ENCODE measurements around the gene PRR14L.

Gene PRR14L

DNA sequence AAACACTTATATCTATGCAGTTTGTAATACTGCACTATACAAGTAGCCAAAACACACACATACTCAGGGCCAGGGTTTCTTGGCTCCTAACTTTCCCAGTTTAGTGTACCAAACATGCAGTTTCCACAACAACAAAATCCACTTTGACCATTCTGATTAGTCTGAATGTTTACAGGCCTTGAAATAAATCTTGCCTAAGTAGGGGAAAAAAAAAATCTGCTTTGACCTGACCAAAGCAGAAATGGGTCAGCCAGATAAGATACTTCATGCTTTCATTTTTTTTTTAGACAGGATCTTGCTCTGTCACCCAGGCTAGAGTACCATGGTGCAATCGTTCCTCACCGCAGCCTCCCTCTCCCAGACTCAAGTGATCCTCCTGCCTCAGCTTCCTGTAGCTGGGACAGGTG, 10.1 kb downstream of the PRR14L start:
- H3K4me3 ChIP-seq (ENCODE audit: low read depth, low read length), result no peak overlapping the region
- TF ChIP-seq, protein P1, sequence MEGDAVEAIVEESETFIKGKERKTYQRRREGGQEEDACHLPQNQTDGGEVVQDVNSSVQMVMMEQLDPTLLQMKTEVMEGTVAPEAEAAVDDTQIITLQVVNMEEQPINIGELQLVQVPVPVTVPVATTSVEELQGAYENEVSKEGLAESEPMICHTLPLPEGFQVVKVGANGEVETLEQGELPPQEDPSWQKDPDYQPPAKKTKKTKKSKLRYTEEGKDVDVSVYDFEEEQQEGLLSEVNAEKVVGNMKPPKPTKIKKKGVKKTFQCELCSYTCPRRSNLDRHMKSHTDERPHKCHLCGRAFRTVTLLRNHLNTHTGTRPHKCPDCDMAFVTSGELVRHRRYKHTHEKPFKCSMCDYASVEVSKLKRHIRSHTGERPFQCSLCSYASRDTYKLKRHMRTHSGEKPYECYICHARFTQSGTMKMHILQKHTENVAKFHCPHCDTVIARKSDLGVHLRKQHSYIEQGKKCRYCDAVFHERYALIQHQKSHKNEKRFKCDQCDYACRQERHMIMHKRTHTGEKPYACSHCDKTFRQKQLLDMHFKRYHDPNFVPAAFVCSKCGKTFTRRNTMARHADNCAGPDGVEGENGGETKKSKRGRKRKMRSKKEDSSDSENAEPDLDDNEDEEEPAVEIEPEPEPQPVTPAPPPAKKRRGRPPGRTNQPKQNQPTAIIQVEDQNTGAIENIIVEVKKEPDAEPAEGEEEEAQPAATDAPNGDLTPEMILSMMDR (IDR thresholded peaks at IDR 0.05; ENCODE audit: borderline replicate concordance, insufficient read depth, low read depth, low read length), result no peak

DNA sequence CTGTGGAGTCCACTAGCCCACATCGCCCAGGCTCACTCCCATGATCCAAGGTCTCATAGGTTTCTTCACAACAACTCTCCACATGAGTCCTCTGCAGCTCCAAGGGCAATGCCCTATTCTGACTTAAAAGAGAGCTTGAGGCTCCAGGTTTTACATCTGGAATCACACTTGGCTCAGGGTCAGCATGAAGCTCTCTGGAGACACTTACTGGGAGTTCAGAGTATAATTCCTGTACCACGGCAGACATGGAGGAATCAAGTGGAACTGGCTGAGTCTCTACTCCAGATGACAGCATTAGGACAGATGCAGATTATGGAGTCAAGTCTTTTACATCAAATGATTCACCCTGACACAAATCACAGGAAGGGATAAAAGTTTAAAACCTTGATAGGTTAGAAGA, 11.4 kb downstream of the PRR14L start:
- no peak overlapping the region for H3K4me3 ChIP-seq (ENCODE audit: low read depth, low read length)
- TF ChIP-seq, protein P1 (IDR thresholded peaks at IDR 0.05; ENCODE audit: borderline replicate concordance, insufficient read depth, low read depth, low read length), result no peak

GRCh38 chr22:31737932-31738331, 12.0 kb downstream of the PRR14L start:
- H3K4me3 ChIP-seq (ENCODE audit: low read depth, low read length), result no peak overlapping the region
- TF ChIP-seq, protein P1 (IDR thresholded peaks at IDR 0.05; ENCODE audit: borderline replicate concordance, insufficient read depth, low read depth, low read length), result no peak

DNA sequence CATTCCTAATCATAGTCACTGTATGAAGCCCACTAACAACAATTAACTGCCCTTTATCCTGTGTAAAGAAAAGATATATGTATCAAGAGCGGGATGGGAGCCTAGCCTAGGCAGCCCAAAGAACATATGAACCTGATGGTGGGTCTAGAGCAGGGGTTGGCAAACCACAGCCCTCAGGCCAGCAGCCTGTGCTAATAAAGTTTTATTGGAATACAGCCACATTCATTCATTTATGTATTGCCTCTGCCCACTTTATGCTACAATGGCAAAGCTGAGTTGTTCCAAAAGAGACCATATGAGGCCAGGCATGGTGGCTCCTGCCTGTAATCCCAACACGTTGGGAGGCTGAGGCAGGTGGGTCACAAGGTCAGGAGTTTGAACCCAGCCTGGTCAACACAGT, 13.5 kb downstream of the PRR14L start:
- TF ChIP-seq, protein P1 (IDR thresholded peaks at IDR 0.05; ENCODE audit: borderline replicate concordance, insufficient read depth, low read depth, low read length), result no peak
- H3K4me3 ChIP-seq (ENCODE audit: low read depth, low read length), result no peak overlapping the region

DNA sequence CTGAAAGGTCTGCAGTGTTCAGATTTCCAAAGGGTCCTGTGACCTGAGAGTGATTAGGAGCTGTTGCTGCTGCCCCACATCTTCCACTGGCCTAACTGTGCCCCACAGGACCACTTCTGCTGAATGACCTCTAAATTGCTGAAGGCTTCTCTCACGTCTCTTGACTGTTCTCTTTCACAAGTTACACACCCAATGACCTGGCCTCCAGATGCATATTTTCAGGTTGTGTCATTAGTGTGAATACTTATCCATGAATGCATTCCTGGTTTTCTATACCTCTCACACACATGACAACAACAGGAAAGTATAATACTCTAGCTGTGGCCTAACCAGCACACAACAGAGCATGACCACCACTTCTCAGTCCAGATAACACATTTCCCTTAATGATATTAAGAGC, 15.4 kb downstream of the PRR14L start:
- TF ChIP-seq, protein P1 (IDR thresholded peaks at IDR 0.05; ENCODE audit: borderline replicate concordance, insufficient read depth, low read depth, low read length), result no peak

DNA sequence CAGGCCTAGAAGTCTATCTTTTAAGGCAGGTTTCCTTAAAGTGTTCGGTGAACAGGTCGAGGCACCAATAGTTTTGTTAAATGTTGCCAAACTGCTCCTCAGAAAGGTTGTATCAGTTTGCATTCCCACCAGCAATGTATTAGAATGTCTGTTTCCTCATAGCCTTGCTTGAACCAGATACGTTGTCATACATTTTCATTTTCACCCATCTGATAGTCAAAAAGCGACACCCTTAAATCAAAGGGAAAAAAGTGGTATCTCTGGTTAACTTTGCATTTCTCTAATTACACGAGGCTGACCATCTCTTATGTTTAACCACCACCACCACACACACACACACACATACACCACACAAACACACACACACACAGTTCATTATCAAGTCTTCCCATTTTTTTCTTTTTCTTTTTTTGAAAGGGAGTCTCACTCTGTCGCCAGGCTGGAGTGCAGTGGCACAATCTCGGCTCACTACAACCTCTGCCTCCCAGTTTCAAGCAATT, 16.3 kb downstream of the PRR14L start:
- no peak overlapping the region for H3K4me3 ChIP-seq (ENCODE audit: low read depth, low read length)
- TF ChIP-seq, protein P1 (IDR thresholded peaks at IDR 0.05; ENCODE audit: borderline replicate concordance, insufficient read depth, low read depth, low read length), result no peak

More for the DNA sequence above, 15.4 kb downstream of the PRR14L start:
- H3K4me3 ChIP-seq (ENCODE audit: low read depth, low read length), result no peak overlapping the region

GRCh38 chr22:31732089-31732829, 17.7 kb downstream of the PRR14L start:
- H3K4me3 ChIP-seq (ENCODE audit: low read depth, low read length), result no peak overlapping the region
- TF ChIP-seq, protein P1 (IDR thresholded peaks at IDR 0.05; ENCODE audit: borderline replicate concordance, insufficient read depth, low read depth, low read length), result no peak

Measured in GM12875 (cell line).